Lower lobe of right lung (tissue), 2 donors: Measurements from ENCODE around the gene LRRK1. TPM values are rescaled to one million over a fixed set of nuclear protein-coding genes. Genes with fewer than 3 reads are reported as not detected.
A peak's percentile ranks its signal among the peaks of the same experiment; 100 is the strongest.

Experiments
- ATAC-seq, 2 donors: fragments of 200-7000 bp; cut with Tn5 transposase; one replicate each; pipeline ENCODE4 v1.9.1; 2020 to 2022; ENCODE audit warnings: mild to moderate bottlenecking in 2 of 2, moderate library complexity in 2 of 2
- DNase-seq: peaks from one replicate; pipeline ENCODE4 v3.0.0-alpha.2; 2020
- H3K27ac ChIP-seq: fragments of 200-600 bp; one replicate; pipeline ENCODE4 v1.8.0; 2022
- H3K27me3 ChIP-seq: fragments of 200-600 bp; one replicate; pipeline ENCODE4 v1.8.0; 2022; ENCODE audit warnings: low read depth
- H3K36me3 ChIP-seq: fragments of 200-600 bp; one replicate; pipeline ENCODE4 v1.8.0; 2022; ENCODE audit warnings: mild to moderate bottlenecking
- H3K4me1 ChIP-seq: fragments of 200-600 bp; one replicate; pipeline ENCODE4 v1.8.0; 2022
- H3K4me3 ChIP-seq: fragments of 200-600 bp; one replicate; pipeline ENCODE4 v1.8.0; 2022; ENCODE audit warnings: mild to moderate bottlenecking
- H3K9me3 ChIP-seq: fragments of 200-600 bp; one replicate; pipeline ENCODE4 v1.8.0; 2022
- intact Hi-C: fragments of 100-400 bp; cut with DNase I; formaldehyde crosslinking; loops from one replicate; pipeline ENCODE4 v1.11.0; 2022
- total RNA-seq: library from RNA; stranded (reverse); fragmentation: NEBNext Ultra II Directional; extraction: Animal tissue kit (Norgen Biotek cat#: 25700); gene quantifications from one replicate; pipeline ENCODE4 v1.2.1, GENCODE V29; 2021
- TF ChIP-seq, protein P1 (sequence below): fragments of 200-600 bp; IDR thresholded peaks from one replicate; pipeline ENCODE4 v1.8.0; 2022; ENCODE audit warnings: antibody characterized with exemption, mild to moderate bottlenecking
- donor health status: DM: no; HTN: yes; CAD: no; lungs with severe emphysema.

LRRK1 gene
- total RNA-seq, 1 donor from 2014 or later: 24.3 TPM

GRCh38 chr15:100918034-100918689 is 995 bp upstream of the LRRK1 start:
- no peaks in the 10 kb centered on the region for H3K27me3 ChIP-seq
- ATAC-seq: peak; percentile 95
- TF ChIP-seq, protein P1, sequence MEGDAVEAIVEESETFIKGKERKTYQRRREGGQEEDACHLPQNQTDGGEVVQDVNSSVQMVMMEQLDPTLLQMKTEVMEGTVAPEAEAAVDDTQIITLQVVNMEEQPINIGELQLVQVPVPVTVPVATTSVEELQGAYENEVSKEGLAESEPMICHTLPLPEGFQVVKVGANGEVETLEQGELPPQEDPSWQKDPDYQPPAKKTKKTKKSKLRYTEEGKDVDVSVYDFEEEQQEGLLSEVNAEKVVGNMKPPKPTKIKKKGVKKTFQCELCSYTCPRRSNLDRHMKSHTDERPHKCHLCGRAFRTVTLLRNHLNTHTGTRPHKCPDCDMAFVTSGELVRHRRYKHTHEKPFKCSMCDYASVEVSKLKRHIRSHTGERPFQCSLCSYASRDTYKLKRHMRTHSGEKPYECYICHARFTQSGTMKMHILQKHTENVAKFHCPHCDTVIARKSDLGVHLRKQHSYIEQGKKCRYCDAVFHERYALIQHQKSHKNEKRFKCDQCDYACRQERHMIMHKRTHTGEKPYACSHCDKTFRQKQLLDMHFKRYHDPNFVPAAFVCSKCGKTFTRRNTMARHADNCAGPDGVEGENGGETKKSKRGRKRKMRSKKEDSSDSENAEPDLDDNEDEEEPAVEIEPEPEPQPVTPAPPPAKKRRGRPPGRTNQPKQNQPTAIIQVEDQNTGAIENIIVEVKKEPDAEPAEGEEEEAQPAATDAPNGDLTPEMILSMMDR: peak; percentile 96
- H3K9me3 ChIP-seq: no peaks in the 10 kb centered on the region
- peak; percentile 92 for DNase-seq
- H3K36me3 ChIP-seq: no peaks in the 10 kb centered on the region
- peak overlapping the region; percentile 70 for H3K4me3 ChIP-seq
- H3K27ac ChIP-seq: peak overlapping the region; percentile 79
- intact Hi-C loops: loop anchor here (10.0 kb wide), 1 partner anchor 87 kb away; no protein-coding TSS in a partner anchor
- H3K4me1 ChIP-seq: peaks cover 29% of the 10 kb centered on the region

DNA sequence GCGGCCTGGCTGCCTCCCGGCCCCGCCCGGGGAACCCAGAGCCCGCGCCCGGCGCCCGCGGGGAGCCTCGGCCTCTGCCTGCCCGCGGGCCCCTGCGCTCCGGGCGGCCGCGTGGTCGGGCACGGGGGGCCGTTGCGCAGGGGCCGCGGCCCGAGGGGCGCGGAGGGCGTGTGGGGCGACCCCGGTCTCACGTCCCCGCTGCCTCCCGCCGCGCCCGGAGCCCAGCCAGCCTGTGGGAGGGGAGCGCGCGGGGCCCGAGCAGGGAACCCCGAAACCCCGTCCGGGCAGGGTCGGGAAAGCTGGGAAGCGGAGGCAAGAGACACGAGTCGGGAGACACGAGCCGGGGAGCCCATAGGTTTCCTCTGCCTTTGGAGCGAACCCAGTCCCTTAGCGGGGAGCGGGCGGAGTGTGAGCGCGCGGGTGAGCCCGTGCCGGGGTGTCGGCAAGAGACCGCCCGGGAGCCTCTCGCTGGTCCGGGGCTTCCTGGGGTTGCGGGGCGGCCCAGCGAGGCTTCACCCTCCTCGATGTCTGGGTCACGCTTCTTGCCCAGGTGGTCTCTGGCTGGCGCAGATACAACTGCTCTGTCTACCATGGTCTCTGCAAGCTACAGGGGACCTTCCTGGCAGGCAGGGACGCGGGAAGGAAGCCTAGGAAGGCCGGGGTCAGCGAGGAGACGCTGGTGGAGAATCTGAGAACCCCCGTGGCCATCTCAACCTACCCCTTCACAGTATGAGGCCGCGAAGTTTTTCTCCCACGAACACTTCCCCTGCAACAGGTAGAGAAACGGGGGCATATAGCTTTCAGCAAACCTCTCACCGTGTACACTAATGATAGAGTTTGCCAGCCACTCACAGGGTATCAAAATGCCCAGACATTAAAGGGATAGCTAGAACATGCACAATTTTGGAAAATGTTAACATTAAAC is 586 bp downstream of the LRRK1 start:
- Histone ChIP-seq H3K36me3 (no peaks in the 10 kb centered on the region), H3K27me3 (no peaks in the 10 kb centered on the region), H3K27ac (peak overlapping the region; percentile 57), H3K9me3 (no peaks in the 10 kb centered on the region), H3K4me1 (peaks cover 29% of the 10 kb centered on the region), H3K4me3 (peak overlapping the region; percentile 68)
- peak in 1 of 2 donors; percentile 17 for ATAC-seq
- TF ChIP-seq, protein P1: no peak
- intact Hi-C loops: loop anchor here (10.0 kb wide), 1 partner anchor 85 kb away; no protein-coding TSS in a partner anchor
- peak; percentile 60 for DNase-seq

- Histone ChIP-seq H3K4me1 (peaks cover 29% of the 10 kb centered on the region), H3K27me3 (no peaks in the 10 kb centered on the region), H3K27ac (no peak overlapping the region), H3K9me3 (no peaks in the 10 kb centered on the region), H3K36me3 (peaks cover 7% of the 10 kb centered on the region), H3K4me3 (peak overlapping the region; percentile 68)
- TF ChIP-seq, protein P1: no peak
- ATAC-seq (no peak), DNase-seq (no peak)
- intact Hi-C loops: no loop called here
These were observed 1.5 kb downstream of the LRRK1 start for GRCh38 chr15:100920516-100921135.

GRCh38 chr15:100922192-100923040 is 3.3 kb downstream of the LRRK1 start:
- TF ChIP-seq, protein P1: no peak
- intact Hi-C loops: no loop called here
- Histone ChIP-seq H3K36me3 (peaks cover 11% of the 10 kb centered on the region), H3K9me3 (no peaks in the 10 kb centered on the region), H3K4me3 (peak overlapping the region; percentile 12), H3K4me1 (peaks cover 27% of the 10 kb centered on the region), H3K27me3 (no peaks in the 10 kb centered on the region), H3K27ac (no peak overlapping the region)
- DNase-seq: no peak
- no peak for ATAC-seq
